Osteocyte (in vitro differentiated cells): ENCODE data around the gene KLHDC7A. TPM values are rescaled to one million over a fixed set of nuclear protein-coding genes. Genes with fewer than 3 reads are reported as not detected.

Source experiments
- DNase-seq: peaks from one replicate; pipeline ENCODE4 v3.0.0; 2021; ENCODE audit warnings: mixed read lengths; ENCODE audit not compliant: unreplicated experiment; ENCODE audit errors: extremely low spot score
- H3K27ac Mint-ChIP-seq: one replicate; pipeline ENCODE4 v1.8.0; 2021; ENCODE audit warnings: mild to moderate bottlenecking, mixed read lengths; ENCODE audit not compliant: unreplicated experiment
- H3K27me3 Mint-ChIP-seq: one replicate; pipeline ENCODE4 v1.8.0; 2021; ENCODE audit warnings: mixed read lengths; ENCODE audit not compliant: unreplicated experiment
- H3K36me3 Mint-ChIP-seq: one replicate; pipeline ENCODE4 v1.8.0; 2021; ENCODE audit warnings: mixed read lengths; ENCODE audit not compliant: unreplicated experiment
- H3K4me1 Mint-ChIP-seq: one replicate; pipeline ENCODE4 v1.8.0; 2021; ENCODE audit warnings: mixed read lengths; ENCODE audit not compliant: unreplicated experiment
- H3K4me3 Mint-ChIP-seq: one replicate; pipeline ENCODE4 v1.8.0; 2021; ENCODE audit warnings: mild to moderate bottlenecking, moderate library complexity, mixed read lengths; ENCODE audit not compliant: unreplicated experiment
- H3K9me3 Mint-ChIP-seq: one replicate; pipeline ENCODE4 v1.8.0; 2021; ENCODE audit warnings: mixed read lengths; ENCODE audit not compliant: unreplicated experiment
- CTCF ChIP-seq: fragments of 200-600 bp; sonication (generic); IDR thresholded peaks from 2 replicates; pipeline ENCODE4 v1.5.0; 2021; ENCODE audit warnings: antibody characterized with exemption, mild to moderate bottlenecking, moderate library complexity
- total RNA-seq: library from RNA; stranded (reverse); gene quantifications from 2 replicates; pipeline ENCODE4 v1.2.1, GENCODE V29; 2021

The KLHDC7A gene
- total RNA-seq, 1 donor from 2014 or later: not detected

DNA sequence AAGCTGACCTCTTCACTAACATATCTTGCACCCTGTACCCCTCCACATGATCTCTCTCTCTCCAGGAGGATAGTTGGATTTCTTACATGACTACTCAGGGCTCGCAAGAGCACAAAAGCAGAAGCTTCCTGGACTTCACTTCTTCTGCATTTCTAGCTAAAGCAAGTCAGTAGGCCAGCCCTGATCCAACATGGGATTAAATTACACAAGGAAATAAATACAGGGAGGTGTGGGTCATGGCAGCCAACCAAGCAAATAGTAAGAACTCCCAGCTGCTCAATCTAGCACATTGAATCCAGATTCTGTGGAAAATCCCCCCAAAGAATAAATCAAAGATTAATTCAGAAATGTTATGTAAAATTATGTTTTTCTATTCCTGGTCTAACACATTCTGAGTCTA is 33.3 kb downstream of the KLHDC7A start:
- no peaks in the 10 kb centered on the region for H3K4me1 Mint-ChIP-seq
- H3K27me3 Mint-ChIP-seq: no peaks in the 10 kb centered on the region
- no peak overlapping the region for H3K4me3 Mint-ChIP-seq
- no peak for TF ChIP-seq CTCF
- no peaks in the 10 kb centered on the region for H3K36me3 Mint-ChIP-seq
- H3K9me3 Mint-ChIP-seq: peaks cover 21% of the 10 kb centered on the region
- no peak for DNase-seq
- no peak overlapping the region for H3K27ac Mint-ChIP-seq

DNA sequence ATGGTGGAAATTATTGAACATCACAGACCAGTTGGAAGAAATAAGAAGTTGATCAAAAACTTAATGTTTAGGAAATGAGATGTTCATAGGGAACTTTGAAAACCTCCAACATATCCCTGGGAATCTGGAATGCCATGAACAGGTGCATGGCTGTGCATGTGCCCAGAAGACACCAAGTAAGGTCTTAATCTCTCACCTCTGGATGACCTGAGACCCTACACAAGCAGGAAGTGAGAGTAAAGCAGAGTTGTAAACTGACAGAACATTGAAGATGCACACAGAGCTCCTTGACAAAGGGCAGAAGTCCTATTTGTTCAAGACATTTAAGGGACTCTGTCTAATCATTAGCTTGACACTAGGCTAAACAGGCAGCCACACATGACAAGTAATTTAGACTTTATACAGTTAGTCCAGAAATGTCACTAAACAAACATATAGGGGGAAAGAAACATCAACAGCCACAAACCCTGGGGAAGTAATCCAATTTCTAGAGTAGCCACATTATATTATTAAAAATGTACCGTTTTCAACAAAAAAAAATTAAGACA is 34.5 kb downstream of the KLHDC7A start:
- TF ChIP-seq CTCF: no peak
- Mint-ChIP-seq H3K4me3 (no peak overlapping the region), H3K27ac (no peak overlapping the region), H3K36me3 (no peaks in the 10 kb centered on the region), H3K9me3 (peaks cover 19% of the 10 kb centered on the region), H3K4me1 (no peaks in the 10 kb centered on the region), H3K27me3 (no peaks in the 10 kb centered on the region)
- no peak for DNase-seq

DNA sequence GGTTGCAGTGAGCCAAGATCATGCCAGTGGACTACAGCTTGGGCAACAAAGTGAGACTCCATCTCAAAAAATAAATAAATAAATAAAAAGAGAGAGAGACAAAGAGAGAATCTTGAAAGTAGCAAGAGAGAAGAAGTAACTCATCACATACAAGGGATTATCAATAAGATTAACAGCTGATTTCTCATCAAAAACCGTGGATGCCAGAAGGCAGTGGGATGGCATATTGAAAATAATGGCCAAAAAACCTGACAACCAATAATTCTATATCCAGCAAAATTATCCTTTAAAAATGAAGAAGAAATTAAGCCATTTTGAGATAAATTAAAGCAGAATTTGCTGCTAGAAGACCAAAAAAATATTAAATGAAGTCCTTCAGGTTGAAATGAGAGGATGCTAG is 35.7 kb downstream of the KLHDC7A start:
- H3K4me1 Mint-ChIP-seq: no peaks in the 10 kb centered on the region
- no peak overlapping the region for H3K4me3 Mint-ChIP-seq
- H3K36me3 Mint-ChIP-seq: no peaks in the 10 kb centered on the region
- H3K9me3 Mint-ChIP-seq: peaks cover 19% of the 10 kb centered on the region
- no peak for TF ChIP-seq CTCF
- DNase-seq: no peak
- H3K27ac Mint-ChIP-seq: no peak overlapping the region
- no peaks in the 10 kb centered on the region for H3K27me3 Mint-ChIP-seq

GRCh38 chr1:18526436-18527275 is 45.9 kb downstream of the KLHDC7A start:
- Mint-ChIP-seq H3K4me3 (no peak overlapping the region), H3K36me3 (no peaks in the 10 kb centered on the region), H3K27me3 (no peaks in the 10 kb centered on the region), H3K4me1 (no peaks in the 10 kb centered on the region), H3K27ac (no peak overlapping the region), H3K9me3 (peaks cover 3% of the 10 kb centered on the region)
- TF ChIP-seq CTCF: no peak
- peak; percentile 42 for DNase-seq

DNA sequence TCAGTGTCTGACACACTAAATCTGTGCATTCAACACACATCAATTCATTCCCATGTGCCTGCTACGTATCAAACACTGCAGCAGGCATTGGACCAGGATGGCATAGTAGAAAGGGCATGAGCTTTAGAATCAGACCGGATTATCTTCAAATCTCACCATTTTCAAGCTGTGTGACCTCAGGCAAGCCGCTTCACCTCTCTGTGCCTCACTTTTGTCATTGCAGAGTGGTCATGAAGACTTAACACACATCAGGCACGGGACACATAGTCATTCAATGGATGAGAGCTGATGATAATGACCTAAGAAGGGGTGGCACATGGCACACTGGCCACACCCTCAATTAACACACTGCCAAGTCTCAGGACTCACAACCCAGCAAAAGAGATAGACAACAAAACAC is 46.8 kb downstream of the KLHDC7A start:
- H3K36me3 Mint-ChIP-seq: no peaks in the 10 kb centered on the region

More for the DNA sequence above, 46.8 kb downstream of the KLHDC7A start:
- H3K4me1 Mint-ChIP-seq: no peaks in the 10 kb centered on the region
- H3K27ac Mint-ChIP-seq: no peak overlapping the region
- TF ChIP-seq CTCF: no peak
- no peaks in the 10 kb centered on the region for H3K9me3 Mint-ChIP-seq
- no peaks in the 10 kb centered on the region for H3K27me3 Mint-ChIP-seq
- no peak for DNase-seq
- no peak overlapping the region for H3K4me3 Mint-ChIP-seq
